MM.1S (cell line): Measurements from ENCODE around the gene PPM1M.

Source experiments
- EZH2 ChIP-seq: fragments of 300-600 bp; sonication (generic); optimal IDR thresholded peaks from 2 replicates; pipeline ENCODE3; 2017; ENCODE audit warnings: low read depth, mild to moderate bottlenecking, antibody characterized with exemption, low read length, mixed read lengths
- TF ChIP-seq, protein P1 (sequence below): fragments of 300-600 bp; sonication (generic); IDR thresholded peaks from 2 replicates; pipeline ENCODE4 v1.5.1; 2016; ENCODE audit warnings: antibody characterized with exemption, low read length, mixed read lengths

DNA sequence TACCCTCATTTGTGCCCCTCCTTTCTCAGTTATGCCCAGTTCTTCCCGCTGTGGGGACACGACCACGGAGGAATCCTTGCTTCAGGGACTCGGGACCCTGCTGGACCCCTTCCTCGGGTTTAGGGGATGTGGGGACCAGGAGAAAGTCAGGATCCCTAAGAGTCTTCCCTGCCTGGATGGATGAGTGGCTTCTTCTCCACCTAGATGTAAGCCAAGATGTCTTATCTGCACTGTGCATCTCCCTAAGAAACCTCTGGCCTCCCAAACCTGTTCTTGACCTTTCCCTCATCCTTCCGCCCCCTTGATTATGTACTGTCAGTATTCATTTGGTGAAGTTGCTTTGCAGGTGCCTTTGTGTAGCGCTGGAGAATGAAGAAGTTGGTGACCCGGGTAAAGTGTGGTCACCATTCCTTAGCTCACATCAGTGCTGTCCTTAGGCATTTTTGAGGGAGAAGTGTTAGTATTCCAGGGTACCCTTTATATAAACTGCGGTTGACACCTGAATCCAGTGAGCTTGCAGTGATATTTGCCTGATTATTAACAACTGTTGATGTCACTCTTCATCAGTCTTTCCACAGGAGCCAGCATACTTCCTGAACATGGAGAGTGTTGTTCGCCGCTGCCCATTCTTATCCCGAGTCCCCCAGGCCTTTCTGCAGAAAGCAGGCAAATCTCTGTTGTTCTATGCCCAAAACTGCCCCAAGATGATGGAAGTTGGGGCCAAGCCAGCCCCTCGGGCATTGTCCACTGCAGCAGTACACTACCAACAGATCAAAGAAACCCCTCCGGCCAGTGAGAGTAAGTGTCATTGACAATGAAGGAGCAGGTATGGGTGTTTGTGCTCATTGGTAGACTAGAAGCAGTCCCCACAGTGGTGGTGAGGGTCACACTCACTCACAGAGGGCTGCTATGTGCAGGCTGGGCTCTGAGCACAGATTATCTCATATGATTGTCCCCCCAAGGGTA, 46.6 kb upstream of the PPM1M start:
- TF ChIP-seq, protein P1, sequence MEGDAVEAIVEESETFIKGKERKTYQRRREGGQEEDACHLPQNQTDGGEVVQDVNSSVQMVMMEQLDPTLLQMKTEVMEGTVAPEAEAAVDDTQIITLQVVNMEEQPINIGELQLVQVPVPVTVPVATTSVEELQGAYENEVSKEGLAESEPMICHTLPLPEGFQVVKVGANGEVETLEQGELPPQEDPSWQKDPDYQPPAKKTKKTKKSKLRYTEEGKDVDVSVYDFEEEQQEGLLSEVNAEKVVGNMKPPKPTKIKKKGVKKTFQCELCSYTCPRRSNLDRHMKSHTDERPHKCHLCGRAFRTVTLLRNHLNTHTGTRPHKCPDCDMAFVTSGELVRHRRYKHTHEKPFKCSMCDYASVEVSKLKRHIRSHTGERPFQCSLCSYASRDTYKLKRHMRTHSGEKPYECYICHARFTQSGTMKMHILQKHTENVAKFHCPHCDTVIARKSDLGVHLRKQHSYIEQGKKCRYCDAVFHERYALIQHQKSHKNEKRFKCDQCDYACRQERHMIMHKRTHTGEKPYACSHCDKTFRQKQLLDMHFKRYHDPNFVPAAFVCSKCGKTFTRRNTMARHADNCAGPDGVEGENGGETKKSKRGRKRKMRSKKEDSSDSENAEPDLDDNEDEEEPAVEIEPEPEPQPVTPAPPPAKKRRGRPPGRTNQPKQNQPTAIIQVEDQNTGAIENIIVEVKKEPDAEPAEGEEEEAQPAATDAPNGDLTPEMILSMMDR: no peak
- TF ChIP-seq EZH2: no peak
